HG03025 (cell line): Measurements from ENCODE around the gene LIPH.
A peak's percentile ranks its signal among the peaks of the same experiment; 100 is the strongest.
"Not testable (repeated sequence)": the region's sequence is repeated elsewhere in the genome, so short reads cannot be mapped to it uniquely, and the experiment has no call there.

Source experiments
- ATAC-seq: cut with Tn5 transposase; IDR thresholded peaks from one replicate; pipeline ENCODE4 v1.9.1; 2021; ENCODE audit warnings: mild to moderate bottlenecking, moderate library complexity; ENCODE audit not compliant: unreplicated experiment, low FRiP score

LIPH gene

GRCh38 chr3:185498503-185499396 is 53.6 kb downstream of the LIPH start, which contains the start of gene TMEM41A:
TSS of gene TMEM41A (minus strand) at chr3:185499035. CDS start at chr3:185498961, 74 bp downstream.
- peak; percentile 87 for ATAC-seq

GRCh38 chr3:185490241-185490640 is 62.1 kb downstream of the LIPH start:
- no peak for ATAC-seq

GRCh38 chr3:185489462-185489861 is 62.9 kb downstream of the LIPH start:
- no peak for ATAC-seq

GRCh38 chr3:185488465-185488864 is 63.9 kb downstream of the LIPH start:
- ATAC-seq, result no peak

- ATAC-seq, result no peak
These were observed 66.0 kb downstream of the LIPH start for GRCh38 chr3:185486394-185486793.

- ATAC-seq, result no peak
These were observed 68.1 kb downstream of the LIPH start for GRCh38 chr3:185484296-185484695.

- no peak for ATAC-seq
These were observed 72.9 kb downstream of the LIPH start for GRCh38 chr3:185479373-185479945.

- ATAC-seq, result no peak
These were observed 75.1 kb downstream of the LIPH start for GRCh38 chr3:185477316-185477715.

- not testable (repeated sequence) for ATAC-seq
These were observed 77.5 kb downstream of the LIPH start for GRCh38 chr3:185474922-185475321.

- ATAC-seq, result no peak
These were observed 79.0 kb downstream of the LIPH start for GRCh38 chr3:185473290-185473815.

- ATAC-seq, result no peak
These were observed 82.1 kb downstream of the LIPH start for GRCh38 chr3:185470323-185470722.

- no peak for ATAC-seq
These were observed 82.8 kb downstream of the LIPH start for GRCh38 chr3:185469542-185469941.

GRCh38 chr3:185466123-185466522 is 86.3 kb downstream of the LIPH start:
- not testable (repeated sequence) for ATAC-seq

GRCh38 chr3:185465471-185465870 is 86.9 kb downstream of the LIPH start:
- ATAC-seq, result no peak

GRCh38 chr3:185460719-185461350 is 91.6 kb downstream of the LIPH start:
- ATAC-seq, result no peak

- no peak for ATAC-seq
These were observed 92.1 kb downstream of the LIPH start for GRCh38 chr3:185460309-185460708.

- ATAC-seq, result no peak
These were observed 95.0 kb downstream of the LIPH start for GRCh38 chr3:185457376-185457775.
